Muscle layer of duodenum (tissue), 2 donors: ENCODE measurements around the gene MKRN2OS.
"Not testable (repeated sequence)": the region's sequence is repeated elsewhere in the genome, so short reads cannot be mapped to it uniquely, and the experiment has no call there.

Experiments used
- H3K27ac ChIP-seq: one replicate; pipeline ENCODE4 v1.7.0; 2013; ENCODE audit warnings: mild to moderate bottlenecking, low read length
- H3K27me3 ChIP-seq: one replicate; pipeline ENCODE4 v1.7.0; 2013; ENCODE audit warnings: low read depth, mild to moderate bottlenecking, control low read depth, low read length
- H3K36me3 ChIP-seq, 2 donors: one replicate each; pipeline ENCODE4 v1.7.0; 2013; ENCODE audit warnings: low read length in 2 of 2, control low read depth in 1 of 2, mild to moderate bottlenecking in 1 of 2; ENCODE audit not compliant: insufficient read depth in 2 of 2, control insufficient read depth in 1 of 2
- H3K4me1 ChIP-seq, 2 donors: one replicate each; pipeline ENCODE4 v1.7.0; 2013; ENCODE audit warnings: low read length in 2 of 2, mild to moderate bottlenecking in 2 of 2, control low read depth in 1 of 2, moderate library complexity in 1 of 2; ENCODE audit not compliant: insufficient read depth in 2 of 2, control insufficient read depth in 1 of 2
- H3K4me3 ChIP-seq, 2 donors: one replicate each; pipeline ENCODE4 v1.7.0; 2013; ENCODE audit warnings: low read length in 2 of 2, low read depth in 1 of 2, mild to moderate bottlenecking in 1 of 2
- H3K9me3 ChIP-seq, 2 donors: one replicate each; pipeline ENCODE4 v1.7.0; 2013; ENCODE audit warnings: low read length in 2 of 2, control low read depth in 1 of 2, mild to moderate bottlenecking in 1 of 2; ENCODE audit not compliant: control insufficient read depth in 1 of 2
- donor health status: healthy.

MKRN2OS gene

GRCh38 chr3:12543497-12543896, 1.8 kb downstream of the MKRN2OS start:
- not testable (repeated sequence) for H3K9me3 ChIP-seq, H3K36me3 ChIP-seq, H3K27me3 ChIP-seq, H3K4me3 ChIP-seq, H3K27ac ChIP-seq, H3K4me1 ChIP-seq

GRCh38 chr3:12541625-12542024, 3.7 kb downstream of the MKRN2OS start:
- peaks cover 0 to 7% of the 10 kb centered on the region in 2 donors for H3K36me3 ChIP-seq
- no peaks in the 10 kb centered on the region for H3K9me3 ChIP-seq
- H3K27me3 ChIP-seq: no peaks in the 10 kb centered on the region
- H3K27ac ChIP-seq: no peak overlapping the region
- H3K4me1 ChIP-seq: no peaks in the 10 kb centered on the region
- H3K4me3 ChIP-seq: no peak overlapping the region

GRCh38 chr3:12536423-12536822, 8.9 kb downstream of the MKRN2OS start:
- Histone ChIP-seq H3K4me1 (no peaks in the 10 kb centered on the region), H3K36me3 (peaks cover 16 to 27% of the 10 kb centered on the region in 2 donors), H3K27me3 (no peaks in the 10 kb centered on the region), H3K27ac (no peak overlapping the region), H3K4me3 (no peak overlapping the region), H3K9me3 (no peaks in the 10 kb centered on the region)

GRCh38 chr3:12532182-12532581, 13.1 kb downstream of the MKRN2OS start:
- Histone ChIP-seq H3K4me3 (no peak overlapping the region), H3K27ac (no peak overlapping the region), H3K4me1 (no peaks in the 10 kb centered on the region), H3K9me3 (no peaks in the 10 kb centered on the region), H3K27me3 (no peaks in the 10 kb centered on the region), H3K36me3 (peaks cover 39 to 46% of the 10 kb centered on the region in 2 donors)

GRCh38 chr3:12527757-12528143, 17.5 kb downstream of the MKRN2OS start:
- Histone ChIP-seq H3K27me3 (no peaks in the 10 kb centered on the region), H3K36me3 (peaks cover 41 to 55% of the 10 kb centered on the region in 2 donors), H3K4me1 (no peaks in the 10 kb centered on the region), H3K27ac (no peak overlapping the region), H3K4me3 (no peak overlapping the region), H3K9me3 (no peaks in the 10 kb centered on the region)

- no peaks in the 10 kb centered on the region for H3K27me3 ChIP-seq
- H3K36me3 ChIP-seq: peaks cover 8 to 31% of the 10 kb centered on the region in 2 donors
- no peak overlapping the region for H3K4me3 ChIP-seq
- H3K27ac ChIP-seq: no peak overlapping the region
- no peaks in the 10 kb centered on the region for H3K9me3 ChIP-seq
- no peaks in the 10 kb centered on the region for H3K4me1 ChIP-seq
Observed at GRCh38 chr3:12522721-12523120, 22.6 kb downstream of the MKRN2OS start.

- peaks cover 3 to 22% of the 10 kb centered on the region in 2 donors for H3K36me3 ChIP-seq
- H3K9me3 ChIP-seq: no peaks in the 10 kb centered on the region
- H3K4me1 ChIP-seq: no peaks in the 10 kb centered on the region
- H3K4me3 ChIP-seq: no peak overlapping the region
- no peak overlapping the region for H3K27ac ChIP-seq
- no peaks in the 10 kb centered on the region for H3K27me3 ChIP-seq
Observed at GRCh38 chr3:12521010-12521409, 24.3 kb downstream of the MKRN2OS start.

- Histone ChIP-seq H3K27me3 (no peaks in the 10 kb centered on the region), H3K36me3 (peaks cover 3 to 29% of the 10 kb centered on the region in 2 donors), H3K9me3 (no peaks in the 10 kb centered on the region), H3K4me1 (no peaks in the 10 kb centered on the region), H3K4me3 (no peak overlapping the region), H3K27ac (no peak overlapping the region)
Observed at GRCh38 chr3:12518261-12519028, 26.9 kb downstream of the MKRN2OS start.

- Histone ChIP-seq H3K27me3 (no peaks in the 10 kb centered on the region), H3K27ac (no peak overlapping the region), H3K4me3 (no peak overlapping the region), H3K4me1 (no peaks in the 10 kb centered on the region), H3K9me3 (no peaks in the 10 kb centered on the region), H3K36me3 (peaks cover 0 to 24% of the 10 kb centered on the region in 2 donors)
Observed at GRCh38 chr3:12516873-12517272, 28.4 kb downstream of the MKRN2OS start.

GRCh38 chr3:12515631-12516030, 29.7 kb downstream of the MKRN2OS start:
- Histone ChIP-seq H3K4me1 (no peaks in the 10 kb centered on the region), H3K27ac (no peak overlapping the region), H3K36me3 (peaks cover 0 to 16% of the 10 kb centered on the region in 2 donors), H3K4me3 (no peak overlapping the region), H3K27me3 (no peaks in the 10 kb centered on the region), H3K9me3 (no peaks in the 10 kb centered on the region)

GRCh38 chr3:12513694-12514446, 31.4 kb downstream of the MKRN2OS start:
- Histone ChIP-seq H3K27ac (no peak overlapping the region), H3K9me3 (no peaks in the 10 kb centered on the region)

More at GRCh38 chr3:12513694-12514446, 31.4 kb downstream of the MKRN2OS start:
- H3K4me3 ChIP-seq: no peak overlapping the region
- H3K27me3 ChIP-seq: no peaks in the 10 kb centered on the region
- H3K4me1 ChIP-seq: no peaks in the 10 kb centered on the region
- peaks cover 0 to 26% of the 10 kb centered on the region in 2 donors for H3K36me3 ChIP-seq
